ENCODE measurements around the gene SLC22A12.

The SLC22A12 gene

DNA sequence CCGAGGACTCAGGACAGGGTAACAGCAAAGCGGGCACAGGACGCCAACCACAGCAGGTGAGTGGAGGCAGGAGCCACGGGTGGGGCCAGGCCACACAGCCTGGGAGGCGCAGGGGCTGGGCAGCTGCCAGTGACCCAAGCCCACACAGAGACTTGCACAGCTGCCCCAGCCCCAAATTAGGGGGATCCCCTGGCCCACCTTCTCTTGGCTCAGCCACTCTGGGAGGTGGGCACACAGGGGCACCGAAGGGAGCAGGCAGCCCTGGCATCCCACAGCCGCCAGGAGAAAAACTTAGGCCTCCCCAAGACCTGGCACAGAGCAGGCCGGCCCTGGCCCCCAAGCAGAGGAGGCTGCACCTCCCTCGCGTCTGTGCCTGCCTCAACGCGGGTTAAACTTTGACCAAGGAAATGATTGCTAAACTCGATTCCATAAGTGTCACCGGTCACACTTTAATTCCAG lies at the start of gene SLC22A12:
TSS of gene SLC22A12 (plus strand) at position 458 of the 459 bp plus-strand sequence. CDS start 337 bp downstream, outside the sequence.
- H3K36me3 ChIP-seq (ENCODE audit: control insufficient read depth, insufficient read depth, low read length) = no peaks in the 10 kb centered on the region
- DNase-seq (ENCODE audit: extremely low read depth, insufficient read length) = no peak
- TF ChIP-seq, protein P1, sequence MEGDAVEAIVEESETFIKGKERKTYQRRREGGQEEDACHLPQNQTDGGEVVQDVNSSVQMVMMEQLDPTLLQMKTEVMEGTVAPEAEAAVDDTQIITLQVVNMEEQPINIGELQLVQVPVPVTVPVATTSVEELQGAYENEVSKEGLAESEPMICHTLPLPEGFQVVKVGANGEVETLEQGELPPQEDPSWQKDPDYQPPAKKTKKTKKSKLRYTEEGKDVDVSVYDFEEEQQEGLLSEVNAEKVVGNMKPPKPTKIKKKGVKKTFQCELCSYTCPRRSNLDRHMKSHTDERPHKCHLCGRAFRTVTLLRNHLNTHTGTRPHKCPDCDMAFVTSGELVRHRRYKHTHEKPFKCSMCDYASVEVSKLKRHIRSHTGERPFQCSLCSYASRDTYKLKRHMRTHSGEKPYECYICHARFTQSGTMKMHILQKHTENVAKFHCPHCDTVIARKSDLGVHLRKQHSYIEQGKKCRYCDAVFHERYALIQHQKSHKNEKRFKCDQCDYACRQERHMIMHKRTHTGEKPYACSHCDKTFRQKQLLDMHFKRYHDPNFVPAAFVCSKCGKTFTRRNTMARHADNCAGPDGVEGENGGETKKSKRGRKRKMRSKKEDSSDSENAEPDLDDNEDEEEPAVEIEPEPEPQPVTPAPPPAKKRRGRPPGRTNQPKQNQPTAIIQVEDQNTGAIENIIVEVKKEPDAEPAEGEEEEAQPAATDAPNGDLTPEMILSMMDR (IDR thresholded peaks at IDR 0.05; ENCODE audit: insufficient read depth, low read length, poor library complexity, severe bottlenecking) = no peak
- no peaks in the 10 kb centered on the region for H3K27me3 ChIP-seq (replicated peaks; ENCODE audit: control insufficient read depth, insufficient read depth, low read length)
- H3K4me3 ChIP-seq (replicated peaks; ENCODE audit: low read depth, low read length) = no peak within 1 kb of the TSS

- TF ChIP-seq, protein P1 (IDR thresholded peaks at IDR 0.05; ENCODE audit: insufficient read depth, low read length, poor library complexity, severe bottlenecking) = no peak
- DNase-seq (ENCODE audit: extremely low read depth, insufficient read length) = no peak
- Histone ChIP-seq H3K27me3 (replicated peaks; ENCODE audit: control insufficient read depth, insufficient read depth, low read length) (no peaks in the 10 kb centered on the region; the same call in 1 of the 2 replicates), H3K36me3 (ENCODE audit: control insufficient read depth, insufficient read depth, low read length) (no peaks in the 10 kb centered on the region), H3K4me3 (replicated peaks; ENCODE audit: low read depth, low read length) (no peak overlapping the region)
Measured at GRCh38 chr11:64542172-64543125, 48.6 kb upstream of the SLC22A12 start.

DNA sequence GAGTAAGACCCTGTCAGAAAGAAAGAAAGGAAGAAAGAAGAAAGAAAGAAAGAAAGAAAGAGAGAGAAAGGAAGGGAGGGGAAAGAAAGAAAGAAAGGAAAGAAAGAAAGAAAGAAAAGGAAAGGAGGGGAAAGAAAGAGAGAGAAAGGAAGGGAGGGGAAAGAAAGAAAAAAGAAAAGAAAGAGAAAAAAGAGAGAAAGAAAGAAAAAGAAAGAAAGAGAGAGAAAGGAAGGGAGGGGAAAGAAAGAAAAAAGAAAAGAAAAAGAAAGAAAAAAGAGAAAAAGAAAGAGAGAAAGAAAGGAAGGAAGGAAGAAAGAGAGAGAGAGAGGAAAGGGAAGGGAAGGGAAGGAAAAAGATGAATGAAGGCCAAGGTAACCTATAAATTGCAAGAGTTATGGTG lies 47.2 kb upstream of the SLC22A12 start:
- no peak for DNase-seq (ENCODE audit: extremely low read depth, insufficient read length)
- no peaks in the 10 kb centered on the region; the same call in none of the 2 replicates for H3K27me3 ChIP-seq (replicated peaks; ENCODE audit: control insufficient read depth, insufficient read depth, low read length)
- TF ChIP-seq, protein P1 (IDR thresholded peaks at IDR 0.05; ENCODE audit: insufficient read depth, low read length, poor library complexity, severe bottlenecking) = no peak

DNA sequence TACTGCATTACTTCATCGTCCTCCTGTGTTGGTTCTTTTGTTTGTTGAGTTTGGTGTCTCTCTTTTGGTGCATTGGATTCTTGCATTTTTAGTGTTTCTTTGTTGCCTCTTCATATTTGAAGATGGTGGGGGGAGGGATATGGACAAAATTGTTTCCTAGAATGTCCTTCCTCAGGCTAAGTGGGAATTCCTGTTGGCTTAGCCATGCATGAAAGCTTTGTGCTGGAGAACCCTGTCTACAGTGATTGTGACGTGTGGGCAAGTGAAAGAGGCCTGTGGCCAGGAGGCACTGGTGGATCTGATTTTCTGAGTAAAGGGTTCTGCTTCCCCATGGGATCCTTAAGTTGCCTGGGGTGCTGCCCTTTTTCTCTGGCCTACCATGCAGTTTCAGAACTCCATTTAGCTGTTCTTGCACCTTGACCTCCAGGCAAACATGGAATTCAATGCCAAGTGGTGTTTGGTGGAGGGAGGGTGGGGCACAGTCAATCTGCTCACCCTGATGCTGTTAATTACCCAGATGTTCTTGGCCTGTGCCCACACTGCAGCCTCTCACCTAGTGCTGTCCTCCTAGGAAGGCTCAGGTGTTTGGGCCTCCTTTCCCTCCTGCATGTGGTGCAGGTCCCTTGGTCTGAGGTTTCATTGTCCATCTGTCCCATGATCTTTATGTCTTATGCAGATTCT lies 46.3 kb upstream of the SLC22A12 start:
- TF ChIP-seq, protein P1 (IDR thresholded peaks at IDR 0.05; ENCODE audit: insufficient read depth, low read length, poor library complexity, severe bottlenecking) = no peak
- no peaks in the 10 kb centered on the region; the same call in none of the 2 replicates for H3K27me3 ChIP-seq (replicated peaks; ENCODE audit: control insufficient read depth, insufficient read depth, low read length)
- H3K4me3 ChIP-seq (replicated peaks; ENCODE audit: low read depth, low read length) = no peak overlapping the region
- no peak for DNase-seq (ENCODE audit: extremely low read depth, insufficient read length)
- no peaks in the 10 kb centered on the region for H3K36me3 ChIP-seq (ENCODE audit: control insufficient read depth, insufficient read depth, low read length)

More for the DNA sequence above, 47.2 kb upstream of the SLC22A12 start:
- H3K4me3 ChIP-seq (replicated peaks; ENCODE audit: low read depth, low read length) = no peak overlapping the region
- H3K36me3 ChIP-seq (ENCODE audit: control insufficient read depth, insufficient read depth, low read length) = no peaks in the 10 kb centered on the region

DNA sequence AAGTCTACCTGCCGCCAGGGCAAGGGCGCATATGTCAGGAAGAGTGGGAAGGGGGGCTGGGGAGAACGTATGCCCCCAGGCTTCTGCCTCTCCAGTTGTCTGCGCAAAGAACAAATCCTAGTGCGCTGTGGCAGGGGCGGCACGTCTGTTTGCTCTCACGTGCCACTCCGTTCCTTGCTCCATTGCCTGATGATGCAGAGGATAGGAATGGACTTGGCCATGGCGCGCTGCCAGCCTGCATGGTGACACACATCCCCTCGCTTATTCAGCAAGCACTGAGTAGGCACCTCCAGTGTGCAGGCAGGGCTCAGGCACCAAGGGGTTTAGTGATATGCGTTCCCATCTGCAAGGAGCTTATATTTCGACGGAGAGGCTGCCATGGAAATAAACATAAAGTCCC lies 45.4 kb upstream of the SLC22A12 start:
- Histone ChIP-seq H3K4me3 (replicated peaks; ENCODE audit: low read depth, low read length) (no peak overlapping the region), H3K36me3 (ENCODE audit: control insufficient read depth, insufficient read depth, low read length) (no peaks in the 10 kb centered on the region), H3K27me3 (replicated peaks; ENCODE audit: control insufficient read depth, insufficient read depth, low read length) (no peaks in the 10 kb centered on the region; the same call in none of the 2 replicates)
- TF ChIP-seq, protein P1 (IDR thresholded peaks at IDR 0.05; ENCODE audit: insufficient read depth, low read length, poor library complexity, severe bottlenecking) = no peak
- no peak for DNase-seq (ENCODE audit: extremely low read depth, insufficient read length)
